Activated CD8-positive, alpha-beta memory T cell treated with anti-CD3 and anti-CD28 coated beads for 1 hour (primary cell): ENCODE data around the gene CCDC83.
"Not testable (repeated sequence)": the region's sequence is repeated elsewhere in the genome, so short reads cannot be mapped to it uniquely, and the experiment has no call there.

Experiments
- DNase-seq, 2 donors: peaks; one replicate each; pipeline ENCODE4 v3.0.0-alpha.2; 2020; ENCODE audit warnings: low read depth in 1 of 2; ENCODE audit errors: extremely low read depth in 1 of 2

Gene CCDC83

GRCh38 chr11:85939099-85940015 lies 84.2 kb downstream of the CCDC83 start:
- DNase-seq = no peak

GRCh38 chr11:85941380-85941973 lies 86.3 kb downstream of the CCDC83 start:
- DNase-seq = no peak

GRCh38 chr11:85945296-85945695 lies 90.1 kb downstream of the CCDC83 start:
- DNase-seq = no peak

GRCh38 chr11:85945788-85946187 lies 90.6 kb downstream of the CCDC83 start:
- no peak for DNase-seq

- no peak for DNase-seq
Observed at GRCh38 chr11:85946221-85946620, 91.0 kb downstream of the CCDC83 start.

GRCh38 chr11:85947431-85948272 lies 92.5 kb downstream of the CCDC83 start:
- DNase-seq = no peak

- no peak for DNase-seq
Observed at GRCh38 chr11:85948884-85949283, 93.7 kb downstream of the CCDC83 start.

- DNase-seq = no peak
Observed at GRCh38 chr11:85949798-85950197, 94.6 kb downstream of the CCDC83 start.

GRCh38 chr11:85950317-85951048 lies 95.3 kb downstream of the CCDC83 start:
- no peak for DNase-seq

- no peak for DNase-seq
Observed at GRCh38 chr11:85951049-85951405, 95.8 kb downstream of the CCDC83 start.

- DNase-seq = no peak
Observed at GRCh38 chr11:85951428-85952107, 96.4 kb downstream of the CCDC83 start.

GRCh38 chr11:85952108-85952485 lies 96.9 kb downstream of the CCDC83 start:
- DNase-seq = not testable (repeated sequence)

GRCh38 chr11:85953491-85954143 lies 98.4 kb downstream of the CCDC83 start:
- no peak for DNase-seq

- no peak for DNase-seq
Observed at GRCh38 chr11:85955531-85955930, 100.3 kb downstream of the CCDC83 start.

GRCh38 chr11:85960678-85961077 lies 105.5 kb downstream of the CCDC83 start:
- no peak for DNase-seq

GRCh38 chr11:85961130-85961529 lies 105.9 kb downstream of the CCDC83 start:
- DNase-seq = no peak

- no peak for DNase-seq
Observed at GRCh38 chr11:85961930-85962363, 106.8 kb downstream of the CCDC83 start.

- no peak for DNase-seq
Observed at GRCh38 chr11:85965202-85965601, 110.0 kb downstream of the CCDC83 start.

GRCh38 chr11:85967457-85967856 lies 112.3 kb downstream of the CCDC83 start:
- DNase-seq = no peak
